H1 (cell line): Measurements from ENCODE around the gene SCARB2.

ENCODE experiments used
- CBX5 ChIP-seq: fragments of 300-800, 300-1000 bp; sonication (generic); IDR thresholded peaks from 2 replicates; pipeline ENCODE4 v1.7.1; 2016; ENCODE audit warnings: antibody characterized with exemption, low read length, low read depth
- CREB1 ChIP-seq: IDR thresholded peaks from 2 replicates; pipeline ENCODE4 v1.6.1; 2012; ENCODE audit warnings: inconsistent platforms
- EP300 ChIP-seq, 2 experiments: IDR thresholded peaks; 1 replicate in 1 of 2; 2 replicates in 1 of 2; pipeline ENCODE4 v1.6.1; 2011 to 2012; ENCODE audit warnings: low read depth in 2 of 2, low read length in 2 of 2, mild to moderate bottlenecking in 2 of 2, borderline replicate concordance in 1 of 2, inconsistent platforms in 1 of 2, moderate library complexity in 1 of 2
- GTF2F1 ChIP-seq: IDR thresholded peaks from 2 replicates; pipeline ENCODE4 v1.6.1; 2012; ENCODE audit warnings: low read depth, low read length, improper control_type of control experiment, borderline replicate concordance
- JUN ChIP-seq: IDR thresholded peaks from 2 replicates; pipeline ENCODE4 v1.6.1; 2011; ENCODE audit warnings: low read depth, mild to moderate bottlenecking, improper control_type of control experiment, low read length
- KDM1A ChIP-seq: fragments of 200-600, 300-600 bp; sonication (generic); IDR thresholded peaks from 2 replicates; pipeline ENCODE4 v1.7.1; 2016; ENCODE audit warnings: mild to moderate bottlenecking, low read length, borderline replicate concordance
- NRF1 ChIP-seq: IDR thresholded peaks from 2 replicates; pipeline ENCODE4 v1.6.1; 2011; ENCODE audit warnings: mild to moderate bottlenecking, low read depth, low read length, improper control_type of control experiment
- RAD21 ChIP-seq, 2 experiments: IDR thresholded peaks in 1 of 2; conservative IDR thresholded peaks in 1 of 2; 2 replicates each; pipeline ENCODE4 v1.6.1; 2011; ENCODE audit warnings: low read depth in 2 of 2, low read length in 2 of 2, improper control_type of control experiment in 1 of 2, inconsistent platforms in 1 of 2, mild to moderate bottlenecking in 1 of 2, moderate library complexity in 1 of 2
- SP1 ChIP-seq: IDR thresholded peaks from 2 replicates; pipeline ENCODE4 v1.6.1; 2011; ENCODE audit warnings: low read depth, low read length
- SRF ChIP-seq: IDR thresholded peaks from 2 replicates; pipeline ENCODE4 v1.6.1; 2011; ENCODE audit warnings: mild to moderate bottlenecking, low read depth, low read length, moderate library complexity
- TF ChIP-seq, protein P1 (sequence below): fragments of 300-600 bp; sonication (generic); IDR thresholded peaks from 2 replicates; pipeline ENCODE4 v1.7.1; 2012; ENCODE audit warnings: low read length, moderate library complexity, mild to moderate bottlenecking, inconsistent platforms; ENCODE audit not compliant: insufficient replicate concordance
- TF ChIP-seq, protein P2 (sequence below), 3 experiments: IDR thresholded peaks; 1 replicate in 2 of 3; 2 replicates in 1 of 3; pipeline versions ENCODE4 v1.5.1 to v1.6.1; 2011; ENCODE audit warnings: low read length in 3 of 3, mild to moderate bottlenecking in 3 of 3, inconsistent platforms in 2 of 3, low read depth in 1 of 3, moderate library complexity in 1 of 3; ENCODE audit not compliant: insufficient read depth in 1 of 3; ENCODE audit errors: control extremely low read depth in 1 of 3

DNA sequence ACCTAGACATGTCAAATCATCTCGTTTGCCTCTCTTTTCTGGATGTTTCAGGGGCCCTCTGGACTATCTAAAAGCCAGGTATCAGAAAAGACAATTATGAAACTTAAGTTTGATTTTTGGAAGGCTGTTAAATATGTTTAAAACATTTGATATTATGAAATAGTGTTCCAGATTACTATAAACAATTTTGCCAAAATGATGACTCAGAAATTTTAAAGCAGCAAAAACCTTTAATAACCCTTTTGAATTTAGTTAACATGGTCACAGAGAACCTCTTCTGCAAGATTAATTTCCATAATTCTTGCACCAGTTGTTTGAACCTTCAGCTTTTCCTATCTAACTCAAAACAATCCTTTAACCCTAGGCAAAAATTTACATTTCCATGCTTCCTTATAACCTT lies 19.1 kb upstream of the SCARB2 start:
- TF ChIP-seq, protein P1, sequence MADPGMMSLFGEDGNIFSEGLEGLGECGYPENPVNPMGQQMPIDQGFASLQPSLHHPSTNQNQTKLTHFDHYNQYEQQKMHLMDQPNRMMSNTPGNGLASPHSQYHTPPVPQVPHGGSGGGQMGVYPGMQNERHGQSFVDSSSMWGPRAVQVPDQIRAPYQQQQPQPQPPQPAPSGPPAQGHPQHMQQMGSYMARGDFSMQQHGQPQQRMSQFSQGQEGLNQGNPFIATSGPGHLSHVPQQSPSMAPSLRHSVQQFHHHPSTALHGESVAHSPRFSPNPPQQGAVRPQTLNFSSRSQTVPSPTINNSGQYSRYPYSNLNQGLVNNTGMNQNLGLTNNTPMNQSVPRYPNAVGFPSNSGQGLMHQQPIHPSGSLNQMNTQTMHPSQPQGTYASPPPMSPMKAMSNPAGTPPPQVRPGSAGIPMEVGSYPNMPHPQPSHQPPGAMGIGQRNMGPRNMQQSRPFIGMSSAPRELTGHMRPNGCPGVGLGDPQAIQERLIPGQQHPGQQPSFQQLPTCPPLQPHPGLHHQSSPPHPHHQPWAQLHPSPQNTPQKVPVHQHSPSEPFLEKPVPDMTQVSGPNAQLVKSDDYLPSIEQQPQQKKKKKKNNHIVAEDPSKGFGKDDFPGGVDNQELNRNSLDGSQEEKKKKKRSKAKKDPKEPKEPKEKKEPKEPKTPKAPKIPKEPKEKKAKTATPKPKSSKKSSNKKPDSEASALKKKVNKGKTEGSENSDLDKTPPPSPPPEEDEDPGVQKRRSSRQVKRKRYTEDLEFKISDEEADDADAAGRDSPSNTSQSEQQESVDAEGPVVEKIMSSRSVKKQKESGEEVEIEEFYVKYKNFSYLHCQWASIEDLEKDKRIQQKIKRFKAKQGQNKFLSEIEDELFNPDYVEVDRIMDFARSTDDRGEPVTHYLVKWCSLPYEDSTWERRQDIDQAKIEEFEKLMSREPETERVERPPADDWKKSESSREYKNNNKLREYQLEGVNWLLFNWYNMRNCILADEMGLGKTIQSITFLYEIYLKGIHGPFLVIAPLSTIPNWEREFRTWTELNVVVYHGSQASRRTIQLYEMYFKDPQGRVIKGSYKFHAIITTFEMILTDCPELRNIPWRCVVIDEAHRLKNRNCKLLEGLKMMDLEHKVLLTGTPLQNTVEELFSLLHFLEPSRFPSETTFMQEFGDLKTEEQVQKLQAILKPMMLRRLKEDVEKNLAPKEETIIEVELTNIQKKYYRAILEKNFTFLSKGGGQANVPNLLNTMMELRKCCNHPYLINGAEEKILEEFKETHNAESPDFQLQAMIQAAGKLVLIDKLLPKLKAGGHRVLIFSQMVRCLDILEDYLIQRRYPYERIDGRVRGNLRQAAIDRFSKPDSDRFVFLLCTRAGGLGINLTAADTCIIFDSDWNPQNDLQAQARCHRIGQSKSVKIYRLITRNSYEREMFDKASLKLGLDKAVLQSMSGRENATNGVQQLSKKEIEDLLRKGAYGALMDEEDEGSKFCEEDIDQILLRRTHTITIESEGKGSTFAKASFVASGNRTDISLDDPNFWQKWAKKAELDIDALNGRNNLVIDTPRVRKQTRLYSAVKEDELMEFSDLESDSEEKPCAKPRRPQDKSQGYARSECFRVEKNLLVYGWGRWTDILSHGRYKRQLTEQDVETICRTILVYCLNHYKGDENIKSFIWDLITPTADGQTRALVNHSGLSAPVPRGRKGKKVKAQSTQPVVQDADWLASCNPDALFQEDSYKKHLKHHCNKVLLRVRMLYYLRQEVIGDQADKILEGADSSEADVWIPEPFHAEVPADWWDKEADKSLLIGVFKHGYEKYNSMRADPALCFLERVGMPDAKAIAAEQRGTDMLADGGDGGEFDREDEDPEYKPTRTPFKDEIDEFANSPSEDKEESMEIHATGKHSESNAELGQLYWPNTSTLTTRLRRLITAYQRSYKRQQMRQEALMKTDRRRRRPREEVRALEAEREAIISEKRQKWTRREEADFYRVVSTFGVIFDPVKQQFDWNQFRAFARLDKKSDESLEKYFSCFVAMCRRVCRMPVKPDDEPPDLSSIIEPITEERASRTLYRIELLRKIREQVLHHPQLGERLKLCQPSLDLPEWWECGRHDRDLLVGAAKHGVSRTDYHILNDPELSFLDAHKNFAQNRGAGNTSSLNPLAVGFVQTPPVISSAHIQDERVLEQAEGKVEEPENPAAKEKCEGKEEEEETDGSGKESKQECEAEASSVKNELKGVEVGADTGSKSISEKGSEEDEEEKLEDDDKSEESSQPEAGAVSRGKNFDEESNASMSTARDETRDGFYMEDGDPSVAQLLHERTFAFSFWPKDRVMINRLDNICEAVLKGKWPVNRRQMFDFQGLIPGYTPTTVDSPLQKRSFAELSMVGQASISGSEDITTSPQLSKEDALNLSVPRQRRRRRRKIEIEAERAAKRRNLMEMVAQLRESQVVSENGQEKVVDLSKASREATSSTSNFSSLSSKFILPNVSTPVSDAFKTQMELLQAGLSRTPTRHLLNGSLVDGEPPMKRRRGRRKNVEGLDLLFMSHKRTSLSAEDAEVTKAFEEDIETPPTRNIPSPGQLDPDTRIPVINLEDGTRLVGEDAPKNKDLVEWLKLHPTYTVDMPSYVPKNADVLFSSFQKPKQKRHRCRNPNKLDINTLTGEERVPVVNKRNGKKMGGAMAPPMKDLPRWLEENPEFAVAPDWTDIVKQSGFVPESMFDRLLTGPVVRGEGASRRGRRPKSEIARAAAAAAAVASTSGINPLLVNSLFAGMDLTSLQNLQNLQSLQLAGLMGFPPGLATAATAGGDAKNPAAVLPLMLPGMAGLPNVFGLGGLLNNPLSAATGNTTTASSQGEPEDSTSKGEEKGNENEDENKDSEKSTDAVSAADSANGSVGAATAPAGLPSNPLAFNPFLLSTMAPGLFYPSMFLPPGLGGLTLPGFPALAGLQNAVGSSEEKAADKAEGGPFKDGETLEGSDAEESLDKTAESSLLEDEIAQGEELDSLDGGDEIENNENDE: no peak
- TF ChIP-seq RAD21 (IDR thresholded peaks at IDR 0.05 in 1 of 2, conservative IDR thresholded peaks at IDR 0.05 in 1 of 2; ENCODE audit: low read depth in 2 of 2, low read length in 2 of 2) (no peak), NRF1 (no peak), SP1 (no peak), SRF (no peak), GTF2F1 (no peak), JUN (no peak), KDM1A (no peak), CBX5 (no peak), EP300 (IDR thresholded peaks at IDR 0.05; ENCODE audit: borderline replicate concordance in 1 of 2, low read depth in 2 of 2, low read length in 2 of 2) (no peak), CREB1 (no peak)
- TF ChIP-seq, protein P2, sequence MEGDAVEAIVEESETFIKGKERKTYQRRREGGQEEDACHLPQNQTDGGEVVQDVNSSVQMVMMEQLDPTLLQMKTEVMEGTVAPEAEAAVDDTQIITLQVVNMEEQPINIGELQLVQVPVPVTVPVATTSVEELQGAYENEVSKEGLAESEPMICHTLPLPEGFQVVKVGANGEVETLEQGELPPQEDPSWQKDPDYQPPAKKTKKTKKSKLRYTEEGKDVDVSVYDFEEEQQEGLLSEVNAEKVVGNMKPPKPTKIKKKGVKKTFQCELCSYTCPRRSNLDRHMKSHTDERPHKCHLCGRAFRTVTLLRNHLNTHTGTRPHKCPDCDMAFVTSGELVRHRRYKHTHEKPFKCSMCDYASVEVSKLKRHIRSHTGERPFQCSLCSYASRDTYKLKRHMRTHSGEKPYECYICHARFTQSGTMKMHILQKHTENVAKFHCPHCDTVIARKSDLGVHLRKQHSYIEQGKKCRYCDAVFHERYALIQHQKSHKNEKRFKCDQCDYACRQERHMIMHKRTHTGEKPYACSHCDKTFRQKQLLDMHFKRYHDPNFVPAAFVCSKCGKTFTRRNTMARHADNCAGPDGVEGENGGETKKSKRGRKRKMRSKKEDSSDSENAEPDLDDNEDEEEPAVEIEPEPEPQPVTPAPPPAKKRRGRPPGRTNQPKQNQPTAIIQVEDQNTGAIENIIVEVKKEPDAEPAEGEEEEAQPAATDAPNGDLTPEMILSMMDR (IDR thresholded peaks at IDR 0.05; ENCODE audit: control extremely low read depth in 1 of 3, insufficient read depth in 1 of 3, low read depth in 1 of 3, low read length in 3 of 3): no peak
